GM21367 (cell line): ENCODE results near the gene RS1.

ENCODE experiments used
- ATAC-seq: cut with Tn5 transposase; IDR thresholded peaks from one replicate; pipeline ENCODE4 v1.9.1; 2021; ENCODE audit not compliant: unreplicated experiment

RS1 gene

DNA sequence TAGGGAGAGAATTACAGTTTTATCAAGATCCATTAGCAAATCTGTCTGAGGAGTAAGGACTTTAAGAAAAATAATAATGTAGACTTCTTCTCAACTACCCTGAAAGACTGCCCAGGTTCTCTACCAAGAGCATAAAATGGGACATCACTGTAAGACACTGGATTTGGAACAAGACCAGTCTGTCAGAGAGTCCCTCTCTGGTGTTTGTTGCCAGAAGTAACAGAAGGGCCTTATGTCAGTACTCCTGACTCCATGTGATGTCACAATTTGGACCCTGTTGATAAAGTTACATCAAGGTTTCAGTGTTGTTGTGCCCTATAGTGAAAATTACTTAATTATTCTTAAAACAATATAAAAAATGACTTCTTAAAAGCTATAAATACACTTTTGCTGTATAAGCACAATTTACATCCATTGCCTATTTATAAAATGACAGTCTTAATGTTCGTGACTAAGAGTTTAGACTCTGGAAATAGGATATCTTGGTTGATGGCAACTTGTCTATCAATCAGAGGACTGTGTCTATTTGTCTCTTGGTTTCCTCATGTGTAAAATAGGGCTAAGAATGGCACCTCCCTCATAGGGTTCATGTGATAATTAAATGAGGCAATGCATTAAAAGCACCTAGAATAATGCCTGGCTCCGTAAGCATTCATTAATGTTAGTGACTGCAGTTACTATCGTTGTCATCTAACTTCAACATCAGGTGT, 57.8 kb downstream of the RS1 start:
- no peak for ATAC-seq

DNA sequence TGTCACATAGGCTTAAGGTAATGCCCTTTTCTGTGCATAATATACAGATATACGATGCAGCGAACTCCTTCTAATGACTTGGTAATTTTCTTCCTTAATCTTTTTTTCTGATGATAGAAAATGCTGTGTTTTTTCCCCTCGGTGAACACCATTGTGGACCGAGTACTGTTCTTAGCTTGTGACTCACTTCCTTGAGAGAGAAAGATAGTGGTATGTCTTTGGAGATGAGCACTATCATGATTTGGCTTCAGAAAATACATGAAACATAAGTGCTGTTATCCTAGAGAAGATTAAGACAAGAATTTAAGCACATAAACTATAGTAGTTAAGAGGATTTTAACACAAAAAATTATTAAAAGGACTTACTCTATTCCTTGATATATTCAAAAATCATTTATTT, 63.9 kb downstream of the RS1 start:
- ATAC-seq, result no peak

DNA sequence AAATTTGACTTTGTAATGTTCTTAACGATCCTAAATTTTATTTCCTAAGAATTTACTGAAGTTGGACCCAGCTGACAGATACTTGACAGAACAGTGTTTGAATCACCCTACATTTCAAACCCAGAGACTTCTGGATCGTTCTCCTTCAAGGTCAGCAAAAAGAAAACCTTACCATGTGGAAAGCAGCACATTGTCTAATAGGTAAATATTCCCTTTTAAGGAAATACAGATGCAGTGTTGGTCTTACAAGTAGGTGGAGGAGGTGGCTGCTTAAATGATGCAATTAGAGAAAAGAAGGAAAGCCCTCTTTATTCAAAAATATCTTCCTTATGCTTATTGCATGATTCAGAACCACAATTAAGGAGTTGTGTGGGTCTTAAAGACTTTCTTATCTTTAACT, 73.5 kb downstream of the RS1 start:
- ATAC-seq, result no peak

DNA sequence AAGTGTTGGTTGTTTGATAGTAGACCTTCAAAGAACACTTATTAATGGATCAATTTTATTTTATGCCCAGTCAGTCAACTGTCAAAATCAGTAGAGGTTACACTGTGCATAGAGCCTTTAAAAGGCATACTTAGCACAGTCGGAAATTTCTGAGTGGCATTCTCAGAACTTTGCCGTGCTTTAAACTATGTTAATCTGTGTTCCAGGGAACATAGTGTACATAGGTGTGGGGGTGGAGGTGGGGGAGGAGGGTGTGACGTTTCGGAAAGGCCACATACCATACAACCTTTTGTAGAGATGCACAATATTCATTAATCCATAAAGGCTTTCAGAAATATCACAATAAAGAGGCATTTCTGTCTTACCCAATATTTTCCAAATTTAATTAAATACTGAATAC, 75.8 kb downstream of the RS1 start:
- no peak for ATAC-seq

DNA sequence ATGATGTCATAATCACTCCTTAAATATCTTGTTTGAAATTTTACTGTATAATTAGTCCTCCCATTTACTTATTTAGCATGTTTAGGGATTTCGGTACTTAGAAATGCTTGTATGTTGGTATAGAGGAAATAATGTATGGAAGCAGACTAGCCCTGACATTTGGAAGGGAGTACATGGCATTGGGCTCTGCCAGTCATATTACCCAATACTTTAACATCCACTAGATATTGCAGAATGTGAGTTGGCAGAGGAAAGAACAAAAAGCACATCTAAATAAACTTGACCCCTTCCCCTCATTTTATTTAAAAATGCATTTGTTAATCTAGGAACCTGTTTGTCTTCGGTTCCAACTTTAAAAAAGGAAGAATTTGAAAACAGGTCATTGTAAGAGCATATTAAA, 77.8 kb downstream of the RS1 start:
- ATAC-seq, result no peak

DNA sequence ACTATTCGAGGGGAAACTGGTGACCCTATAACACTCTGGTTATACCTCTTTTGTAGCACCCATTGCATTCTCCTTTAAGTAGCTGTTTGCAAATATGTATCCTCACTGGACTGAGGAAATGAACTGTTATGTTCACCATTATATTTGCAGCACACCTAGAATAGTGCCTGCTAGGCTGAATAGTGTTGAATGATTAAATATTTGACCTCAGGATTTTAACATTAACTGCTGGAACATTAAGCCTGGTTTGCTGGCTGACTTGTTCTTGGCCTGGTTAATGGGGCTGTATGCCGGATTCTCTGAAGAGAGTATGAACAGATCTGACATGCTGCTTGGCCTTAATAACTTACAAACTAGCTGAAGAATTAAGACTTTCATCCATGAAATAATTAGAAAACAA, 80.1 kb downstream of the RS1 start:
- no peak for ATAC-seq
